GM12872 (cell line): Measurements from ENCODE around the gene RWDD2A.
A peak's percentile ranks its signal among the peaks of the same experiment; 100 is the strongest.

Experiments
- TF ChIP-seq, protein P1 (sequence below): IDR thresholded peaks from 3 replicates; pipeline ENCODE4 v1.5.1; 2011; ENCODE audit warnings: low read depth, mild to moderate bottlenecking, low read length, moderate library complexity; ENCODE audit not compliant: insufficient read depth

The RWDD2A gene

DNA sequence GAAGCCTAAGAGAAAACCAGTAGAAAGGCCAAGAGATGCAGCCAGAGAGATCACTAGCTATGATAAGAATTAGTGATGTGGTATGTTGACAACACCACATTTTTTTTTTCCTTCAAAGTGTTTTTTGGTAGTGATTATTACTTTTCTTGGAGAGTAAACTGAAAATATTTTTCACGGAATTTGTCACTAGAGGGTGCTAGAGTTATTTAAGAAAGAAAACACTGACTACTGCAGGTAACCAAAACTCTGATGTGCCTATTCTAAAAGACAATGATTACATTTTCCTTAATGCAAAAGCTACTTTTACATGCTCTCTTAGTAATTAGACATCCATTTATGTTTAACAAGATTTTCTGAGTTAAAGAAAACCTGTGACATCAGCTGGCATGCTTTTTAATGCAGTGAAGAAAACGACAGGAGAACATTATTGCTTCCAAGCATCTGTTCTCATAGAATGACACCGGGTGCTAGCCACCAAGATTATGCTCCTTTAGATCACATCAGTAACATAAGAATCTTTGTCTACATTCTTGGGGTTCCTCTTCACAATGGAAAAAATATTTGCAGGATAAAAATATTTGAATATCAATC, 28.8 kb downstream of the RWDD2A start:
- TF ChIP-seq, protein P1, sequence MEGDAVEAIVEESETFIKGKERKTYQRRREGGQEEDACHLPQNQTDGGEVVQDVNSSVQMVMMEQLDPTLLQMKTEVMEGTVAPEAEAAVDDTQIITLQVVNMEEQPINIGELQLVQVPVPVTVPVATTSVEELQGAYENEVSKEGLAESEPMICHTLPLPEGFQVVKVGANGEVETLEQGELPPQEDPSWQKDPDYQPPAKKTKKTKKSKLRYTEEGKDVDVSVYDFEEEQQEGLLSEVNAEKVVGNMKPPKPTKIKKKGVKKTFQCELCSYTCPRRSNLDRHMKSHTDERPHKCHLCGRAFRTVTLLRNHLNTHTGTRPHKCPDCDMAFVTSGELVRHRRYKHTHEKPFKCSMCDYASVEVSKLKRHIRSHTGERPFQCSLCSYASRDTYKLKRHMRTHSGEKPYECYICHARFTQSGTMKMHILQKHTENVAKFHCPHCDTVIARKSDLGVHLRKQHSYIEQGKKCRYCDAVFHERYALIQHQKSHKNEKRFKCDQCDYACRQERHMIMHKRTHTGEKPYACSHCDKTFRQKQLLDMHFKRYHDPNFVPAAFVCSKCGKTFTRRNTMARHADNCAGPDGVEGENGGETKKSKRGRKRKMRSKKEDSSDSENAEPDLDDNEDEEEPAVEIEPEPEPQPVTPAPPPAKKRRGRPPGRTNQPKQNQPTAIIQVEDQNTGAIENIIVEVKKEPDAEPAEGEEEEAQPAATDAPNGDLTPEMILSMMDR, result peak; percentile 44

DNA sequence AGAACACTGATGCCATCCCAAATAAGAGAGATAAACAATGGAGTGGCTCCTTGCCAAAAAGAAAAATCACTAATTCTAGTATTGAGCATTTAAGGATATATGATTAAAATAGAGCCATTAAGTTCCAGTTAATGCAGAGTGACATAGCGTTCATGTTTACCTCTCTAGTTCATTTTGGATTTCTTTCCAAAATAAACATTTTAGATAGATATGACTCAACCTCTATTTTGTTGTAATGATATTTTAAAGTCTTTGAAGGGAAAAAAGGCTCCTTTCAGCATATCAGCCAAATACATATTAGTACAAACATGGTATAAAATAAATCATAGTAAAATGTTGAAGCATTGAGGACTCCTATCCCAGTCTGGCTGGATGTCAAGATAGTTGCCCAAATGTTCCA, 33.4 kb downstream of the RWDD2A start:
- TF ChIP-seq, protein P1, result no peak

DNA sequence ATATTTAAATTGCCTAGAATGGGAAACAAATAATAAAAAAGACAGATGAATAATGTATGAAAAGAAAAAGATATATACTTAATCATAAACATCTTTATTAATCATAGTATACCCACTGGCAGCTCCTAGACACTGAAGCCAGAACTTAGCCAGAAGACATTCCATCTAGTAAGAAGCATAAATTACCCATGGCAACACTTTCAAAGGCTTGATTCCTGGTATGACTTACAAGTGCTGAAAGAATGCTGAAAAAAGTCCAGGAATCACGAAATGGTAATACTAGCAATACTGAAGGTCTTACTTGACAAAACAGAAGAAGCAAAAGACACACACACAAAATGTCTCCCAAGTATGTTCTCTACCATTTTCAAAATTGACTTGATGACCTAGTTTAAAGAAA, 38.0 kb downstream of the RWDD2A start:
- TF ChIP-seq, protein P1, result no peak

DNA sequence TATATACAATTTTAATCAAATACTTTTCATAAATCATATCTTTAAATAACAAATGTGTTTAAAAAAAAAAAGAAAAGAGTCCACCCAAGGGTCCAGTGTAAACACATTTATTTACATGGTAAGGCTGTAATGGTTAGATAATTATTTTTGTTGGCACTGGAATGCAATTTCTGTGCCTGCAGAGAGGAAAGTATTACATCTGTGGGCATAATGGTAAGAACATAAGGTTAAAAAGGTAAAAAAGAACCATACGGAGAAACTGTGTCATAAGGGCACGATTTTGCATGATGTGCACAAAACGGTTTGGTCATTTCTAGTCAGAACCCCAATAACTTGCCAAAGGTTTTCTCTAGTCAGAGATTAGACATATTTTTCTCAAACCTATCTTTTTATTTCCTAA, 54.3 kb downstream of the RWDD2A start:
- TF ChIP-seq, protein P1, result no peak
